HTR-8/SVneo (cell line): ENCODE data around the gene SV2C.

ENCODE experiments used
- DNase-seq: peaks from one replicate; pipeline ENCODE4 v3.0.0; 2011; ENCODE audit warnings: low spot score, mixed read lengths; ENCODE audit not compliant: insufficient read length
- FAIRE-seq: peaks from 2 replicates; lab custom pipeline; 2011; peaks lifted over from hg19 to GRCh38; lab: Jason Lieb, UNC

Gene SV2C

DNA sequence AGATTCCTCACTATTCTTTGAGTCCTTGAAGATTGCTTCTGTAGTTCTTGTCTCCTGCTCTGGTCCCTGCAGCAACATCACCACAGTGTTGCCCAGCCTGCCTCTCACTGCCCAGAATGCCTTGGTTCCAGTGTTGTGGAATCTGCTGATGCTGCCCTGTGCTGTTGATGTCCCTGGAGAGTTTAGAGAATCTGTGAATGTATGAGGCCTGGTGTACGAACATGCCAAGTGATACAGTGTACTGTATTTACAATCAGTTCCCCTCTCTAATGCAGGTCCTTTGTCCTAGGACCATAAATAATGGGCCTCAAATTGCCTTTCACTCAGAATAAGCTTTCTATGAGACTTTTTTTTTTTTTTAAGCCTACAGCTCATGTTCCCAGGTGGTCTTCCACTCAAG, 8.2 kb downstream of the SV2C start:
- DNase-seq (no peak), FAIRE-seq (no peak)

DNA sequence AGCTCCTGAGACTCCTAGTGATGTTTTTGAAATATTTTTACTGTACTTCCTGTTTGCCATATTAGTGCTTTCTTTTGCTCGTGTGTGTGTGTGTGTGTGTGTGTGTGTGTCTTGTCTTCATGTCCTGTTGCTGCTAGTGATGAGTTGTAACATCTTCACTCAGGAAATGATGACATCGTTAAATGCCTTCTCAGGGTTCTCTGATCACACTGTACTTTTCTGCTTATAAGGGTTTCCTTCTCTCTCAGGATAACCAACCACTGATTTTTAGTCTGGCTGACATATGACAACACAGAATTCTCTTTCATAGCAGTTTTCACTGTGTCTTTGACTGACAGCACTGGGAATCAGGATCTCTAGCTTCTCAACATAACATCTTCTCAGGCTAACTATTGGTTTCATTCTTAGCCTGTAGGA, 16.1 kb downstream of the SV2C start:
- no peak for DNase-seq

DNA sequence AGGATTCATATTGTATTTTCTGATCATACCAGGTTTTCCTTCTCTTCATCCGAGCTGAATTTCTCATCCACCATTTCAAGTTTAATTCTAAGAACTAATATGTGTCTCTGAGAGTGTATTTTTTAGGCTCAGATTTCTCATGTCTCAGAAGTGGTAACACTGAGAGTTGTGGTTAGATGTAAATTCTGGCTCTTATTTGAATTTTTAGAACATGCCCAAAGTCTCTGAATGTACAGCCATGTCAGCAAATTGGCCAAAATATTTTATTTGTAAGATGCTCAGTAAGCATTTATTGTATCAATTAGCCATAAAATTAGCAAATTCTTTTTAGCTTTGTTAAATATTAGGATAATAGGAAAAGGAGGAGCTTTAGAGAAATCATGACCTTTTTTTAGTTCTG, 16.6 kb downstream of the SV2C start:
- FAIRE-seq: no peak
- no peak for DNase-seq

More for the DNA sequence above, 16.1 kb downstream of the SV2C start:
- no peak for FAIRE-seq

DNA sequence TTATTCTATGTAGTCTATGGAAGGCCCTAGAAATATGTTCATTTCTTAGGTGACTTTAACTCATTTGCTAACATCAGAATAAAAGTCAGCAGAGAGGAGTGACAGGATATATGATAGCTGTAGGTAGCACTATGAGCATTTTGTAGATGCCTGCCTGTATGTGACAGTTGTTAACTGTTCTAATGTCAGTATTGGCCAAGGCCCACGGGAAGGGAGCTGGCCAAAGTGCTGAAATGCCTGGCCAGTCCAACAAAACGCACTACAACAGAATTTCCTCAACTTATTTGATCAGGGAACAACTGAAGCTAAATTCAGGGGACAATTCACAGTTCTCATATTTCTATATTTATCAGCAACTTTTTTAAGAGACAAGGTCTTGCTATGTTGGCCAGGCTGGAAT, 20.8 kb downstream of the SV2C start:
- FAIRE-seq: no peak
- no peak for DNase-seq

DNA sequence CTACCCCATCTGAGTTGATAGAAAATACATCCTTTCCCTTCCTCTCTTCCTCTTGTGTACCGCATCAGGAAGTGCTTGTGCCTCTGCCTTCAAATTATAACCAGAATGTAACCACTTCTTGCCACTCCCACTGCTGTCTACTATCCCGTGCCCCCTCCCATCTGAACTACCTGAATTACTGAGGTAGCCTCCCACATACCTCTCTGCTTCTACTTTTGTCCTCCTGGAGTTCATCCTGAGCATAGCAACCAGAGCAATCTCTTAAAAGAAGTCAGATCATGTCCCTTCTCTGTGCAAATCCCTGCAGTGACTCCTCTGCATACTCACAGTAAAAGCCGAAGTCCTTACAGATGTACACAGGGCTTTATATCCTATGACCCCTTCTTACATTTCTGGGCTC, 23.0 kb downstream of the SV2C start:
- DNase-seq (no peak), FAIRE-seq (no peak)

DNA sequence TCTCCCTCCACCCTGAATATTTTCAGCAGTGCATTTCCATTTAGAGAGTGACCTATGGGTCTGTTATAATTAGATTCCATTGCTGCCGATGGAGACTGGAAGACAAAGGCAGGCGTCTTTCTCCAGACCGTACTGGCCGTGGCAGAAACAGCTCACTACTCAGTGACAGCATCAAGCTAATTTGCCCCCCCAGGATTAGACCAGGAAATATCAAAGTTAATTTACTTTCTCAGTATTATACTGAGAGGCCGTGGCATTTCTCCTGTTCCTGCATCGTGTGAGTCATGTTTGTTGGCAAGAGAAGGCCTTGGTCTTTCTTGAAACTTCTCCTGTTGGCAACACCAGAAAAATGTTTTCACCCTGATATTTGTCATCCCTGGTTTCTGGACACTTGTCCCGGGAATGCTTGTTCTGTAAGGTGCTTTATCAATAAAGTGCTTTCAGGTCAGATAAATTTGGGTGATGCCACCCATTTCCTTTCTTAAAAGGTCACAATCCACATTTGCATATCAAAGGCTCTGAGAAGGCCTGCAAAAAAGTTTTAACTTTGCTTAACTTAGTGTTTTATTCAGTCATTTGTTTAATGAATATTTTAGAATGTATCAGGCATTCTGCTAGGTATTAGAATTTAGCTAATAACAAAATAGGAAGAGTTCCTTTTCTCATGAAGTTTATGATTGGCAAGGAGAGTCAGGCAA, 28.4 kb downstream of the SV2C start:
- no peak for DNase-seq
- no peak for FAIRE-seq

DNA sequence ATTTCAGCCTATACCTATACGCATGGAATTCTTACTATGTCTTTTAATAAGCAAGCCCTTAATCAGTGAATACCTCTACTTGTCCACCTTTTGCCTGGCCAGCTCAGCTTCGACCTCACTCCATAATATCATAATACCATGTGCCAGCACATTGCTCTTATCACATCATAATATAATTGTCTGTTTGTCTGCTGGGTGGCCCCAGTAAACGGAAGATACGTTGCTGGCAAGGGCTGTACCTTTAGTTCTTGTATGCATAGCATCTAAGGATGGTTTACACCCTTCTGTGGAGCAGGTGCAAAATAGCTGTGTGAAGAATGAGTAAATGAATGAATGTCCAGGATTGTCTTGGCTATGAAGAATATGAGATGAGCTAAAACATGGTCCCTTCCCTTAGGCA, 29.9 kb downstream of the SV2C start:
- no peak for DNase-seq
- FAIRE-seq: no peak

DNA sequence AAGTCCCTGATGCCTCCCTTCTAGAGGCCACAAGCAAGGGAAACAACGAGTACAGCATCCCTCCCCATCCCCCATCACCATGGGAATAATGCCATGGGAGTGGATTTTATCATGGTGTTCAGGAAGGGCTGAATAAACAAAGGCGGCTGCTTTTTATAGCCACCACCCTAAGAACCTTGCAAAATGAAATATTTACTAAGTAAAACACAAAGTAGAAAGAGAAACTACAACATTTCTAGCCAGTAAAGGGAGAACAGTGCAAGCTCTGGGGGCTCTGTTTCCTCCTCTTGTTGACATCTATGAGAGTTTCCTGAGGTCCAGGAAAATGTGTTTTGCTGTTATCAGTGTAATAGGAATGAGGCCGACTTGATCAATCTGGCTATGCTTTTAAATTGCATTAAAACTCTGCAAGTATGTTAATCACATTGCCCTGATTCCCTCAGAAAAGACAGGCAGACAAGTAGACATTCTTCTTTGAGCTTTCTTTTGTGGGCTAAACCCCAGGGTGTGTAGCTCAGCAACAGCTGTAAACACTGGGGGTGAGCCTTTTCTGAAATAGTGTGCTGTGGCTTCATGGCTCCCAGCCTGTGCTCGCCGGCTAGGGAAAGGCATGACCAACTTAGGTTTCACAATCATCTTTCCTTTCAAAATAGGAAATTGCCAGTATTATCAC, 31.1 kb downstream of the SV2C start:
- DNase-seq (no peak), FAIRE-seq (no peak)

DNA sequence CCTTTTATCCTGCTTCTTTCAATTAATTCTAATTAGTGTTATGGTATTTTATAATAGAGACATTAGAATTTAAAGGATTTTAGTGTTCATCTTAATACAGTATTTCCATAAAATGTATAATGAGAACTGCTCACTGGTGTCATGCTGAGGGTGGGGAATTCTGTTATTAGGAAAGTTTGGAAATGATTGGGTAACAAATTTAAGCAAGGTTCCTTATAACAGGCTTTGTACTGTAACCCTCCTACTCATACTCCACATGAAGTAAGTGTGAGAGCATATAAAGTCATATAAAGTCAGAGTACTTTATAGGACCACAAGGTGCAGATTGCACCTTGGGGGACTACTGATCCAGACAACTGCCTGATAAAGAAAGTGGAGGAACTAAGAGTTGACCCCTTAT, 42.2 kb downstream of the SV2C start:
- no peak for DNase-seq
- FAIRE-seq: no peak

DNA sequence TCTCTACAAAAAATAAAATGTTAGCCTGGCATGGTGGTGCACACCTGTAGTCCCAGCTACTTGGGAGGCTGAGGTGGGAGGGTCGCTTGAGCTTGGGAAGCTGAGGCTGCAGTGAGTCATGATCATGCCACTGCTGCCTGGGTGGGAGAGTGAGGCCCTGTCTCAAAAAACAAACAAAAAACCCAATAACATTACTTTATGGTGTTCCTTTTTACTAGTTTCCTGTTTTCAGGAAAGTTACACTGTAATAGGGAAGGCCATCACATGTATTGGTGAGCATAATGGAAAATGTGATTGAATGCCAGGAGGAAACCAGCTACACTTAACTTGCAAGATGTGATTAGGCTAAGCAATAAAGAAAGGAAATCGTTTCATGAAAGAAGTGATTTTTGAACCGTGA, 42.7 kb downstream of the SV2C start:
- FAIRE-seq: no peak

DNA sequence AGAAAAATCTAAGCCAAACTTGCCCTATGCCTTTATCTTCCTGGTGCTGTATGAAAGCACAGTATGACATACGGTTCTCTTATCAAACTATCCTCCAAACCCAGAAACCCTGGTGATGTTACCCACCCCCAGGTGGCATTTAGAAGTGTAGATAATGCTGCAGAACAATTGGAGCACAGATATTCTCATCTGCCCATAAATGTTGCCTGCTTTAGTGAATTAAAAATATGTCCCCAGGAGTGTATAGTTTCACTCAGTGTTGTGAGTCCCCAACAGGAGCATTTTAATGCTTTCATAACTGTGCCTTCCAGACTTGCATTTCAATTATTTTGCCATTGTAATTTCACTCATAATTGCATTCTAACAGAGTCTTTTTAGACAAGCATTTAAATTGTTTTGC, 50.8 kb downstream of the SV2C start:
- DNase-seq: no peak
- no peak for FAIRE-seq

More for the DNA sequence above, 42.7 kb downstream of the SV2C start:
- no peak for DNase-seq

DNA sequence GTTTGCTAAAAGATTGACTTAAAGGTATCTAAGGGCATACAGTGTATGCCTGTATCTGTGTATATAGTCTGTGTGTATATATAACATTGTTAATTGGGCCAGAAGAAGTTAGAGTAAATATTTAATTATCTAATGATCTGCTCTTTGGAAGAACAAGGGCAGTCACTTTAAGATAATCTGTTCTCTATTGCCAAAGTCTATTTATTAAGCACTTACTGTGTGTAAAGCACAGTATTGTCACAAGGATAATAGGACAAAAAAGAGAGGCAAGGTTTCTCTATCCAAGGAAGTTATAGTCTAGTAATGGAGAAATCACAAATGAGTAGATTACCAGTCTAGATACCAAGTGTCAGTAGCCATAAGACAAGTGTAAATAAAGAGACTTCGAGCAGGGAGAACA, 51.5 kb downstream of the SV2C start:
- FAIRE-seq: no peak

DNA sequence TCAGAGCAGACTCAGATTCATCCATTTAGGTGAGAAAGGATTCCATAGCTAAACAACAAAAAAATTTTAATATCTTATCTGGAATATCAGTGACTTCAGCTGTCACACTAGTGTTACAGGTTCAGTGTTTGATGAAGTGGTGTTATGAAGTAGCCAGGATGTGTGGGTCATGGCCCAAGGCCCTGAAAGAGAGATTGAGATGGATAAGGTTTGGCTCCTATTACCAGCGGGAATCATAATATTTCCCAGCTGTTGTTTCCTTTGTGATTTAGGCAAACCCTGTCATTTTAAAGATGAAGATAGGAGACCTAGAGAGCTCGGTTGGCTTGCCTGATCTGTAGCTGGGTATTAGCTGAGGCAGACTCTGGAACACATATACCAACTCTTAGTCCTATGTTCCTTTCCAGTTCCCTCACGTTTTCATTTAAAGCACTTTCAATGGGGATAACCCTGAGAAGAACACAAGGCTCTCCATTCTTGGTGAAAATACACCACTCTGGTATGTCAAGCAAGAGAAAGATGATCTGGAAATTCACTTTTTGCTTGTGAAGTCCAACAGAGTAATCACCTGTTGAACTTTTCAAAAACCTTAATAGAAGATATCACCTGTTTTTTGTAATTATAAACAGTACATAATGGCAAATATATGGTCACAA, 54.8 kb downstream of the SV2C start:
- DNase-seq (no peak), FAIRE-seq (no peak)

More for the DNA sequence above, 51.5 kb downstream of the SV2C start:
- no peak for DNase-seq

DNA sequence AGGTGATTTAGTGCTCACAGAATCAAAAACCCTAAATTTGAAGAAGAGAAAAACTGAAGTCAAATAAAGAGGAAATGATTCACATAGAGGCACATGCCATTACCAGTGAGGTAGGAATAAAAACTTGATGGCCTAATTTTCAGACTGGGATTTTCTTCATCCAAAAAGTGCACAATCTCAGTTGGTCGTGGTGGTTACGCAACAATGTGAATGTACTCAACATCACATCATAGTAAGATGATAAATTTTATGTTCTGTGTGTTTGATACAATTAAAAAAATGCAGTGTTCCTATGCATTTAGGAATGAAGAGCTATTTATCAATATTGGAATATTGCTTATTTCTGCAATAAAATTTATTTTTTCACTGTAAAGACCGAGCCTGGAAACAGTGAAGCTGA, 60.7 kb downstream of the SV2C start:
- FAIRE-seq (no peak), DNase-seq (no peak)

DNA sequence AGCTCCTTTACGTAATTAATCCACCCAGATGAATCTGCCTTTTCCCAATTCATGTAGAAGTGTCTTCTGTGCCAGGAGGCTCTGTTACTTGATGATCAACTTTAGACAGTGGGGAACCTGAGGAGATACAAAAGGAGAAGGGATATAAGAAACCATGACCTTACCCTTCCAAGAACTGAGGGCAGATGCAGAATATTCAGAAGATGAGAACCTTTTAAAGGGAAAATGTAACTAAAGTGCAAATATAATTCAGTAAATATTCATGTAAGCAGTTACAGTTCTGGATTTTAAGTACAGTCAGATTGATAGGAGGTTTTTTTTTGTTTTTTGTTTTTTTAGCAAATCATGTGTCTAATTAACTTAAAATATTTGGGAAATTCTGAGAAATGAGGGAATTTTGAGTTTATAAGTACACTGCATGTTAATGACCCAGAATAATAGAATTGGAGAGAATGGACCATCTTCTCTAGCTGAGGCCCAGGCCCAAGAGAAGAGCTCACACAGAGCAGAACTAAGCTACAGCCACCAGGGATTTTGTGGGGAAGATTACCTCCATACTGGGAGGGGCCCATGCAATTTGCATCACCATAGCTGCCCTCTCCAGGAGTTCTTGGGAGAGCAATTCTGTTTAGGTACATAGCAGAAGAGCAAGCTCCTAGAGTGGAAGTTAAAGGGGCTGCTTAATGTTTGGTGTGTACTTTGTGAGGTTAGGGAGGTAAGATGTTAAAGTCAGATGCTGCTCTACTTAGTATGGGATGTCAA, 61.5 kb downstream of the SV2C start:
- FAIRE-seq (no peak), DNase-seq (no peak)

DNA sequence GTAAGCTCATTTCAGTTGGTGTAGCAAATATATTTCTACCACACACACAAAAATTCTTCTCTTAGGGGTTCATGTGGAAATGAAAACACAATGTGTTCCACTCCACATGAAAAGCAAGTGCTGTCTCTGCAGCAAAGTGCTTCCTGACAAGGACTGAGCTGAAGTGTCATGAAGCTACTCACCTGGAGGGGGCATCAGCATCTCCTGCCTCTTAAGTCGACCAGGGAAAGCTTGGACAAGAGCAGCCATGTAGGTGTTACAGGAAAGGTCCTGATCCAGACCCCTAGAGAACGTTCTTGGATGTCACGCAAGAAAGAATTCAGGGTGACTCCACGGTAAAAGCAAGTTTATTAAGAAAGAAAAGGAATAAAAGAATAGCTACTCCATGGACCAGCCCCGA, 62.8 kb downstream of the SV2C start:
- no peak for FAIRE-seq
- no peak for DNase-seq

DNA sequence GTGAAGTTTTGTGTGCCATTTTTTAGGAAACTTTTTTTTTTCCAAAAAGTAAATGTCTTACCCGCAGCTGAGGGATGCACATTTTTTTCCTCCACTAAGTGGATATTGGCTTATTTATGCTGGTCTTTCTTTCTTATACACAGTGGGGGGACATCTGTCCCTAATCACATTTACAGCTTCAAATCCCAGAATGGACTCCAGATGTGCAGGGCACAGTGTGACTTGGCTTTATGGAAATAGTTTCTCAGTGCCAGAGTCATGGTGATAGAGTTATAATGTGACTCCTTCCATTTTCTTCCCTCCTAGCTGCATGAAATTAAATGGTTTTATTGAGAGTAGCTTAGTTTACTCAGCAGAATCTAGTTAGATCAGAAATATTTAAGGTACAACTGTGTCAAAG, 66.5 kb downstream of the SV2C start:
- FAIRE-seq (no peak), DNase-seq (no peak)

DNA sequence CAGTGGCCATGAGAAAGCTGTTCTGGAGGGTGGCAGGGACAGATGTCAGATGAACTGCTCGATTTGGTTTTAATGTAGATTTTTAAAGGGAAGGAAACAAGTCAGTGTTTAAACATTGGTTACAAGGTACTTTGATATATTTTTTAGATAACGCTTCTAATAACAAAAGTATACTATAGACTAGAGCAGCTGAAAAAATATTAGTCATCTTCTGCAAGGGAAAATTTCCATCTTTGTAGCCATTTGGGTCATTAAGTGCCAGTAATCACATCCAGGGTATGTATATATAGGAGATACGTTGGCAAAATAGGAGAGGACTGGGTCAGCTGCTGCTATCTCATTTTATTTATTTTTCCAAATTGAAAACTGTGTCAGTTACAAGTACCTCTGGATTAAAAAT, 69.0 kb downstream of the SV2C start:
- no peak for DNase-seq
- FAIRE-seq: no peak

DNA sequence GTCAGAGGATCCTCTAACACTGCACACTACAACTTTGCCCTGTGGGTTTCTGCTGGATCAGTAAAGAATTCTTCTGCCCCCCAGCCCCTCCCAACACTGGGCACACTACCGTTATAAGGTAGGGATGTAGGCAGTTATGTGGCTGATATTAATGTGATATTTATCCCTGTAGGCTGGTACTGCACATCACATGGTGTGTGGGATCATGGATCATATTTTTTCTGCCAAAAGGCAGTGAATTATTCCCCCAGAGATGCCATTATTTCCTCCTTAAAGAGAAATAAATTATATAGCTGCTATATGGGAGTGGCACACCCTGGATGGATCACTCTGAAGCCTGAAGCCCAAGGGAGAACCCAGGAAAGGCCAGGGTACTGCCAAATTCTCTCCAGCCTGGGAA, 69.5 kb downstream of the SV2C start:
- DNase-seq (no peak), FAIRE-seq (no peak)

DNA sequence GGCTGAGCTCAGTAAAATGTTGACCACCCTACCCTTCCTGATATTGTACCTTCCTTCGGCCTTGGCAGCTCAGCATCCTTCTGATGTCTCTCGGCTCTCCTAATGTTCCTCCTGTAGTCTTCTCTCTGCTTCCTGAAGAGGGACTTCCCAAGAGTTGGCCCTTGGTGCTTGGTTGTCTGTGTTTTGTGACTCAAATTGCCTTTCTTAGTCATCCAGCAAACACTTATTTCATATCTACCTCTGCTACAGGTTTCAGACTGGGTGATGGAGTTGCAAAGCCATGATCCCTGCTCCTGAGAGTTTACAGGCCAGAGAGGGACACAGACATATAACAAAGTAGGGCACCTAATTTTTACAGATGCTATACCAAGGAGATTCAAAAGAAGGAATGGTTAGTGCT, 70.1 kb downstream of the SV2C start:
- DNase-seq: no peak
- FAIRE-seq: no peak
